GDM1 (cell line): Measurements from ENCODE around the gene MAP3K13.

ENCODE experiments used
- DNase-seq: peaks from one replicate; lab custom pipeline; 2025; lab: John Stamatoyannopoulos, UW

The MAP3K13 gene, protein sequence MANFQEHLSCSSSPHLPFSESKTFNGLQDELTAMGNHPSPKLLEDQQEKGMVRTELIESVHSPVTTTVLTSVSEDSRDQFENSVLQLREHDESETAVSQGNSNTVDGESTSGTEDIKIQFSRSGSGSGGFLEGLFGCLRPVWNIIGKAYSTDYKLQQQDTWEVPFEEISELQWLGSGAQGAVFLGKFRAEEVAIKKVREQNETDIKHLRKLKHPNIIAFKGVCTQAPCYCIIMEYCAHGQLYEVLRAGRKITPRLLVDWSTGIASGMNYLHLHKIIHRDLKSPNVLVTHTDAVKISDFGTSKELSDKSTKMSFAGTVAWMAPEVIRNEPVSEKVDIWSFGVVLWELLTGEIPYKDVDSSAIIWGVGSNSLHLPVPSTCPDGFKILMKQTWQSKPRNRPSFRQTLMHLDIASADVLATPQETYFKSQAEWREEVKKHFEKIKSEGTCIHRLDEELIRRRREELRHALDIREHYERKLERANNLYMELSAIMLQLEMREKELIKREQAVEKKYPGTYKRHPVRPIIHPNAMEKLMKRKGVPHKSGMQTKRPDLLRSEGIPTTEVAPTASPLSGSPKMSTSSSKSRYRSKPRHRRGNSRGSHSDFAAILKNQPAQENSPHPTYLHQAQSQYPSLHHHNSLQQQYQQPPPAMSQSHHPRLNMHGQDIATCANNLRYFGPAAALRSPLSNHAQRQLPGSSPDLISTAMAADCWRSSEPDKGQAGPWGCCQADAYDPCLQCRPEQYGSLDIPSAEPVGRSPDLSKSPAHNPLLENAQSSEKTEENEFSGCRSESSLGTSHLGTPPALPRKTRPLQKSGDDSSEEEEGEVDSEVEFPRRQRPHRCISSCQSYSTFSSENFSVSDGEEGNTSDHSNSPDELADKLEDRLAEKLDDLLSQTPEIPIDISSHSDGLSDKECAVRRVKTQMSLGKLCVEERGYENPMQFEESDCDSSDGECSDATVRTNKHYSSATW

GRCh38 chr3:185362850-185363661, at the start of gene MAP3K13:
MAP3K13 (plus strand) TSS chr3:185363136; CDS start chr3:185428582, 65,446 bp downstream.
- DNase-seq = peak; percentile 70

DNA sequence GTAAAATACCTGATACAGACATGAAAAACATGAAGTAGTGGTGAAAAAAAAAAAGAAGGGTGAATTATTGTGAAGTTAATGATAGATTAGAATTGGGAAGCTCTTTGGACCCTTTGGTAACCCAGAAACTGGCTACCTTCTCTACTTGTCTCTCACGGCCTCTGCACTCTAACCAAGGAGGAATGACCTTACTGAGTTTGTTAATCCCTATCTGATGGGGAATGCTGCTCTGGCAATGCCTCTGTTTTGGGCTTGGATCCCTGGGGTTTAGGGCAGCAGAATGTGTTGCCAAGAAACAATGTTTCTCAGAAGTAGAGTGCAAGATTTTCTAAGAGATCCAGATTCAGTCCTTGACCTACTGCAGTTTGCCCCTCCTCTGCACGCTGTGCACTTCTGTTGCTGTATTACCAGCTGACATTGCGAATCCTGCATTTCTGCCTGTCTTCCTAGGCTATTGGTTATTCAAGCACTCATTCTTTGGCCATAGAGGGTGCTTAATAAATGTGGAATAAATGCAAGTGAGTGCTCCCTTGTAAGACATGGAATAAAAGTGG, 49.2 kb upstream of the MAP3K13 start:
- DNase-seq = no peak

GRCh38 chr3:185316740-185317412, 46.1 kb upstream of the MAP3K13 start:
- DNase-seq = no peak

DNA sequence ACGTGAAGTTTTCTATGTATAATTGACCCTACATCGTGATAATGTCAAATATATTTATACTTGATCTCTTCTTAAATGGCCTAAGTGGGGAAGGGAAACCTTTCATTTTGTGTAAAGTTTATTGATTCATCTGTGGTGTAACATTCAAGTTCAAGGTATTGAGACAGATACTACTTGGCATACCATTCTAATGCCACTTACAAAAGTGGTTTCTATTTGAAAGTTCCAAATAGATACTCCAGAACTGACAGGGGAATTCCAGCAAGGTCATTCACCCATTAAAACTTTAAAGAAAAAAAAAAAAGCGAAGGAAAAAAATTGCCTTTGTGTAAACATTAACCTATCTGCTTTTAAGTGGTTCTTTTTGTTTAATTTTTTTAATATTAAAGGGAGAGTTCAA, 45.3 kb upstream of the MAP3K13 start:
- no peak for DNase-seq

GRCh38 chr3:185318141-185318540, 44.8 kb upstream of the MAP3K13 start:
- DNase-seq = no peak

GRCh38 chr3:185319801-185320200, 43.1 kb upstream of the MAP3K13 start:
- DNase-seq = no peak

- DNase-seq = no peak
Observed at GRCh38 chr3:185320949-185321348, 42.0 kb upstream of the MAP3K13 start.

DNA sequence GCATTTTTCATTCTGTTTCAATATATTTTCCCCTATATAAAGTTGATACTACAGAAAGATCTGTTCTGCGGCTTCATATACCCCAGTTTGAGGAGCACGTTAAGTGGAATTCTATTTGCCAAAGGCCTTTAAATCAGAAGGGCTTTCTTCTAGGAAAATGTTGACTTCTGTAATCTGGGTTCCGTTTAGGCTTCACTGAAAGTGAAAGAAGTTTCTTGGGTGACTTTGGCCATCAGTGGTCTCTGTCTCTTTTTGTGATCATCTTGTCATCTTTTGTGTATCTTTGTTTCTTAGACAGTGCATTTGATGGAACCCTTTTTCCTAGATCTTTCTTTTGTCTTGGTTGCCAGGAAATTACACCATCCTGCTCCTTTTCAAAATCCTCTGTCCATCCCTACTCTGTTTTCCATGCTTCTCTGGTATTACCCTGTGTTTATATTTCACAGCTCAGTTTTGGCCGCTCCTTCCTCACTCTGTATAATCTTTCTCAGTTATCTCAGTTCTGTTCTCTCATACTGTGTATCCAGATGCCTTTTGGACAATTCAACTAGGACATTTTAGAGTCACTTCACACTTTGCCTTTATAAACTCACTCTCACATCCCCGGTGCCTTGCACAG, 40.7 kb upstream of the MAP3K13 start:
- no peak for DNase-seq

DNA sequence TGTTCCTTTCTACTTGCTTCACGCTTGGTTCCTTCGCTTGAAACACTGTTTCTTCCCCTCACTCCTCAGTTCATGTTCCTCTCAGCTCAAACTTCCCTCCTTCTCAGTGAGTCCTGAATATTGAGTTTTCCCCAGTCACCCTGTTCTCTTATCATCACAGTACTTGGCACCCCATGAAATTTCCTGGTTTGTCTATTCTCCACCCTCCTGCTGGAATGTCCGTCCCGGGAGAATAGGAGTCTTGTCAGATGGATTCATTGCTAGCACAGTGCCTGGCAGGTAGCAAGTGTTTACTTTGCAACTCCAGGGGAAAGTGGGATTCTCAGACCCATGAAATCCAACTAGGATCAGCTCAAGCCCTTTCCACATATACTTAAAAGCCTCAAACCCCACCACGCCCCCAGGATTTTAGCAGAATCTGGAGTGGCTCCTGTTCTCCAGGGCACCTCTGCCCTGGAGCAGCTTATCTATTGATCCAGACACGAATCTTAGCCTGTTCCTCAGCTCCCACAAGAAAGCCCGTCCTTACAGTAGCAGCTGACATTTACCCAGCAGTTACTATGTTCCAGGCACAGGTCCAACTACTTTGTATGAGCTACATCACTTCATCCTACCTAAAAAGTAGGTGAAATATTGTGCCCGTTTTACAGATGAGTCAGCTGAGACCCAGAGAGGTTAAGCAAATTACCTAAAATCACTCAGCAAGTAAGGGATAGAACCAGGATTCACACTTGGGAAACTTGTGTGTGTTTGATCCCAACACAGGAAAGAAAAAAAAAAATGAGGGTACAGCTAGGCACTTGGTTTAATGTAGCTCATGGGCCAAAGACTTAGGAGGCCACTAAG, 36.8 kb upstream of the MAP3K13 start:
- no peak for DNase-seq

DNA sequence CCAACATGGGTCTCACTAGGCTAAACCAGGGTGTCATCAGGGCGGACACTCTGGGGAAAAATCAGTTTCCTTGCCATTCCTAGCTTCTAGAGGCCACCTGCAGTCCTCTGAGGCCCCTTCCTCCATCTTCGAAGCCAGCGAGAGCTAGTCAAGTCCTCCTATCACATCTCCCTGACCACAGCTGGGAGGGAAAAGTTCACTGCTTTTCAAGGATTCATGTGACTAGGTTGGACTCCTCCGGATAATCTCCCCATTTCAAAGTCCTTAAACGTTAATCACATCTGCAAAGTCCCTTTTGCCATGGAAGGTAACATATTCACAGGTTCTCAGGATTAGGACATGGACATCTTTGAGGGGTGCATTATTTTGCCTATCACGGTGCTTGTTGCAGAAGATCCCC, 35.9 kb upstream of the MAP3K13 start:
- DNase-seq = no peak

- no peak for DNase-seq
Observed at GRCh38 chr3:185328324-185329004, 34.5 kb upstream of the MAP3K13 start.

DNA sequence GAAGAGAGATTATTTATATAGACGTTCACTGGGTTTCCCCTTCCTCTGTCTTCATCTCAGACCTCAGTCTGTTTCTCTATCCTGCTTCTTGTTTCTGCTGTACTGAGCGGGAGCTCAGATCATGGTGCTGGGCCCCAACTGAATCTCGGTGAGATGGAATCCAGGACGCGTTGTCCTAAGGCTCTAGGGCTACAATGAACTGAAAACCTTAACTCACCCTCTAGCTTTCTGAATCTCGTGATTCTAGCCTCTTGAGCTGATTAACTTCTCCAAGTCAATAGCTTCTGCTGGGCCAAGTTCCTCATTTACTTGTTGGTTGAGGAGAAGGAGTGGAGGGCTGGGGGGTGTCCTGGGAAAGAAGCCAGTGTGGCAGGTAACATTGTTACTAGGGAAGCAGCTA, 32.7 kb upstream of the MAP3K13 start:
- DNase-seq = no peak

DNA sequence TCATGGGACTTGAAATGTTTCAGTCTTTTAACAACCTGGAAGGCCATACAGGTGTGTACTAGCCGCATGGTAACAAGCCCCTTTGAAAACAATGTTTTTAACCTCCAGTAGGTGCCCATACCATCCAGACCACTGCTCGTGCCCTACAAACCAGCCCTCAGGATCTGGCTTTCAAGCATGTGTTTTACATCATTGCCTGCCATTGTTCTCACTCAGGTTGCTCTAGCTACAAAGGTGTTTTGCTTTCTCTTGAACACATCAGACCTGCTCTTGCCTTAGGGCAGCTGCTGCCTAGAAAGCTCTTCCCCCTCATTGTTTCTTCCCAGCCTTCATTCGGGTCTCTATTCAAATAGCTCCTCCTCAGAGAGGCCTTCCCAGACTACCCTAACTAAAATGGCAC, 32.3 kb upstream of the MAP3K13 start:
- no peak for DNase-seq

GRCh38 chr3:185332026-185332735, 30.8 kb upstream of the MAP3K13 start:
- DNase-seq = no peak

- no peak for DNase-seq
Observed at GRCh38 chr3:185335799-185336198, 27.1 kb upstream of the MAP3K13 start.

- DNase-seq = no peak
Observed at GRCh38 chr3:185337231-185337816, 25.6 kb upstream of the MAP3K13 start.

- no peak for DNase-seq
Observed at GRCh38 chr3:185339945-185340344, 23.0 kb upstream of the MAP3K13 start.

- no peak for DNase-seq
Observed at GRCh38 chr3:185340751-185341150, 22.2 kb upstream of the MAP3K13 start.
